HG02981 (cell line): ENCODE measurements around the gene PCBP3.

Source experiments
- ATAC-seq: cut with Tn5 transposase; IDR thresholded peaks from one replicate; pipeline ENCODE4 v1.9.1; 2021; ENCODE audit warnings: mild to moderate bottlenecking, moderate library complexity; ENCODE audit not compliant: unreplicated experiment

Gene PCBP3

DNA sequence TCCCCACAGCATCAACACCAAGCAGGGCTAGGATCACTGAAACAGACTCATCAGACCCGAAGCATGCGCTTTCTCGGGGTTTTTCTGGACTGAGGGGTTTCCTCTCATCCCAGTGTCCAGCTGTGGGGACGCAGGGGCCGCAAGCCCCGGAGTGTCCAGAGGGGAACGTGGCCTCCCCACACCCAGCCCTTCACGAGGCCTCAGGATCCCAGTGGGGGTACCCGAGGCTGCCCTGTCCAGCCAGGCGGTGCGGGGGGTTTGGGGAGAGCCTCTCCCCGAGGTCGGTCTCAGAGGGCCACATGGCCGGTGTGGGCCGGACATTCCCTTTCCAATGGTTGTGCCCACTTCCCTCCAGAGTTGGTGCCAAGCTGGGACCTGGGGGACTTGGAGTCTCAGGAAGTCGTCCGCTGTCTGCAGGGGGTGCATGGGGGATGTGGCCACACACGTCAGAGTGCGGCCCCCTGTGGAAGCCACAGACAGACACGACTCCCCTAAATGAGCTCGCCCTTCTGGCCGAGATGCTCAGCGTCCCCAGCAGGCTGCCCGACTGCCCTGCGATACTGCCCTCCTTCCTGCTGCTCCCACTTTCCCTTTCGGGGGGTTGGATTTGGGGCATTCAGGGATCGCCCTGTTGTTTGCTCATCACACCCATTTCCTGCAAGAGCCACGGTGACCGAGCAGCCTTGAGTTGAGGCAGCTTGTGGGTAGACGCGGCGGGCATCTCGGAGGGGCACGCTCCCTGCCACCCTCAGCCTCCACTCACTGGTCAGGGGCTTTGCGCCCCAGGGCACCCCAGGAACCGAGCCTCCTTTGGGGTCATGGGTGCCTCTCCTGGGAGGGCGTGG, 342.2 kb downstream of the PCBP3 start:
- ATAC-seq, result no peak

GRCh38 chr21:45986316-45987051, 343.0 kb downstream of the PCBP3 start:
- ATAC-seq, result no peak

- ATAC-seq, result no peak
These were observed 343.7 kb downstream of the PCBP3 start for GRCh38 chr21:45987121-45987711.

DNA sequence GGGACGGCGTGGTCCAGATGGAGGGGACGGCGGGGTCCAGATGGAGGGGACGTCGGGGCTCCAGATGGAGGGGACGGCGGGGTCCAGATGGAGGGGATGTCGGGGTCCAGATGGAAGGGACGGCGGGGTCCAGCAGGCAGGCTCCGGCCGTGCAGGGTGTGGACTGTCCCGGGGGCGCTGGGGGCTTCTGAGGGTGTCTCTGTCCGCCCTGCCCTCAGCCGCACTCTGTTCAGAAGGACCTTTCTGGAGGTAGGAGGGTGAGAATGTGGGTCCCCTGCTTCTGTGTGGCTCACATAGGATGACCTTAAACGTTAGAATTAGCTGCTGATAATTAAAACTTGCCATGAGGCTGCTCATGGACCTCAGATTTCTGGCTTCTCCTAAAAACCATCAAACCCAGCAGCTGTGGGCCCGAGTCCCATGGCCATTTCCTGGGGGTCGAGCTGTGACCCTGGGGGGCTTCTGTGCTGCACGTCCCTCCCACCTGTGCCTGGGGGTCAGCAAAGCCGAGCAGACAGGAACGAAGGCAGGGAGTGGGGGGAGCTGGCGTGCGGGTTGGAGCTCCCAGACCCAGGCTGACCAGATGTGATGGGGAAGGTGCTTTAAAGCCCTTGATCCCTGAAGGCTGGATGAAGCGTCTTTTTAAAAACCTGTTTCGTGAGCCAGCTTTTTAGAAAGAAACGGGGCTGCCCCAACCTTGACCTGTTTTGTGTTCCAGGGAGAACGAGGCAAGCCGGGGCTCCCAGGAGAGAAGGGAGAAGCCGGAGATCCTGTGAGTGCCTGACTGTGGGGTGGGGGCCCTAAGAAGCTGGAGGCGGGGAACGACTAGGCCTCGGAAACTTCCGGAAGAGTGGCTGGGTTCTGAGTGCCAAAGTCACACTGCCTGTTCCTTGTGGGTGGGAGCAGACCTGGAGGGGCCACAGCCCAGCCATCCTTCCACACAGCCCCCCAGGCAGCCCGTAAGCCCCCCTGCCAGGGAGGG, 345.1 kb downstream of the PCBP3 start:
- ATAC-seq, result no peak

GRCh38 chr21:45989355-45990048, 346.0 kb downstream of the PCBP3 start:
- ATAC-seq, result no peak

DNA sequence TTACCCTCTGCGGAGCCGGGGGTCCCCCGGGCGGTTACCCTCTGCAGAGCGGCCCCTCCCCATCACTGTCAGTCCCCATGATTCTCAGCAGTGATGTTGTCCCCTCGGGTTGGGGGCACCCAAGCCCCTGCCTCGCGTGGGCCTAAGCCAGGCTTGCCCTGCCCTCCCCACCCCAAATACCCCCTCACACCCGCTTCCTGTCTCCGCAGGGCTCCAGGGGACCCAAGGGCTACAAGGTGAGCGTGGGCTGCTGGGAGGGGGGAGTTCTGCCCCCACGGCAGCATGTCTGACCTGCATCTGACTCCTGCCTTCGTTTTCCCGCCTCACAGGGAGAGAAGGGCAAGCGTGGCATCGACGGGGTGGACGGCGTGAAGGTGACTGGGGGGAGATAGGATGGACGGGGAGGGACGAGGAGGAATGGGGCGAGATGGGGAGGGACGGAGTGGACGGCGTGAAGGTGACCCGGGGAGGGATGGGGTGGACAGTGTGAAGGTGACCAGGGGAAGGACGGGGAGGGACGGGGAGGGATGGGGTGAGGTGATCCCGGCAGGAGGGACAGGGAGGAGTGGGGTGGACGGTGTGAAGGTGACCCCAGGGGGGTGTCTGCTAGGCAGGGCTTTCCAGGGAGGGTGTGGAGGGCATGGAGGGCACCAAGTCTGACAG, 346.7 kb downstream of the PCBP3 start:
- ATAC-seq, result no peak

- ATAC-seq, result no peak
These were observed 347.4 kb downstream of the PCBP3 start for GRCh38 chr21:45990741-45991605.

DNA sequence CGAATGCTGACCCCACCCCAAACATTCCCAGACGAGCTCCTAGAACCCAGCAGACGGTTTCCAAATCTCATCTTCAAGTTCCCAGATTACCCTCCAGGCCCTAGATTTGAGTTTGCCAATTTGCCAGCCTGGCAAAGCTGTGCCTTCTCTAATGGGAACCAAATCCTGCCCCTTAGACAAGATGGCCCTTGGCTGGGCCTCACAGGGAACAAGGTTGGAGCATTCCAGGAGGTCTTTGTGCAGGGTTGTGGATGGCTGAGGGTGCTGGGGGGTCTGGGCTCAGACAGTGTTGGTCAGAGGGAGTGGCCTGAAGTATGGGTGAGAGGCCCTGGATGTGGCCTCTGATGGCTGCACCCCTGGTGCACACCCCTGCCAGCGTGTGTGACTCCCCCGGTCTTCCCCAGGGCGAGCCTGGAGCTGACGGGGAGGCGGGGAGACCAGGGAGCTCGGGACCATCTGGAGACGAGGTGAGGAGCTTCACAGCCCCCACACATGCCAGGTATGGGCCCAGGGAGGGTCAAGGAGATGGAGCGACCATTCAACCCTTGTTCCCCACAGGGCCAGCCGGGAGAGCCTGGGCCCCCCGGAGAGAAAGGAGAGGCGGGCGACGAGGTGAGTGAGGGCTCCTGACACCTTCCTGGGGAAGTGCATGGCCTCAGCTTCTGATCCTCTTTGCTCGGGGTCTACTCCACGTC, 348.2 kb downstream of the PCBP3 start:
- ATAC-seq, result no peak
